Stimulated activated CD4-positive, alpha-beta T cell treated with anti-CD3 and anti-CD28 coated beads, TNF-alpha, amount 100 ng/mL, for 48 hours (primary cell): ENCODE measurements around the gene PEPD.

Experiments used
- DNase-seq, 3 donors: peaks; one replicate each; pipeline ENCODE4 v3.0.0-alpha.2; 2020; ENCODE audit warnings: low read depth in 3 of 3

PEPD gene

GRCh38 chr19:33546656-33547055 lies 25.1 kb upstream of the PEPD start:
- no peak for DNase-seq

DNA sequence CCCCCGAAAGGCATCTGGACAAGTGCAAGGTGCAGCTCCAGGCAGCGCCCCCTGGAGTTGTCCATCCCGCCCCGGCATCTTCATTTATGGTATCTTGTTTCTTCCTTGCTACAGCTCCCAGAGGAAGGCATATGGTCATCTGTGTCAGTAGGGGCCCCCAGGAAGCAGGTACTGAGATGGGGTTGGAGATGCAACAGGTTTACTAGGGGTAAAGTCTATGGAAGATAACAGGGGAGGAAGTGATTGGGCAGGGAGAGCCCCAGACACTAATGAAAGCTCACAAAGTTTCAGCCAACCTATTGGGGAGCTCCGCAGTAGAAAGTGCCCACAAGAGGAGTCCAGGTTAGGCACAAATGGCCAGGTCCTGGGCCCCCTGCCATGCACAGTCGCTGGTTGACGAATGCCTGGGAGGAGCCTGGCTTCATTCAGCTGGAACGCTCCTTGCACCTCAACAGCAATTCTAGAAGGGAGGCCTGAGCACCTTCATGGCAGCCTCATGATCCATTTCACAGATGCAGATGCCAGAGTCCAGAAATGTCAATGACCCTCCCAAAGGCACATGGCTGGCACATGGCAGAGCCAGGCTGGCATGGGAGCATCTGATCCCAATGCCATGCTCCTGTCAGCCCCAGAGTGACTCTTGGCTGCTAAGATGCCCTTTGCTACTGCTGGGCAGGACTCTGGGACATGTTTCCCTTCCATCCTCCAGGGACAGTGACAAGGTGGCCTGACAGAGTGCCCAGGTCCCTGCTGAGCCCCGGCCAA lies 23.8 kb upstream of the PEPD start:
- DNase-seq = no peak

DNA sequence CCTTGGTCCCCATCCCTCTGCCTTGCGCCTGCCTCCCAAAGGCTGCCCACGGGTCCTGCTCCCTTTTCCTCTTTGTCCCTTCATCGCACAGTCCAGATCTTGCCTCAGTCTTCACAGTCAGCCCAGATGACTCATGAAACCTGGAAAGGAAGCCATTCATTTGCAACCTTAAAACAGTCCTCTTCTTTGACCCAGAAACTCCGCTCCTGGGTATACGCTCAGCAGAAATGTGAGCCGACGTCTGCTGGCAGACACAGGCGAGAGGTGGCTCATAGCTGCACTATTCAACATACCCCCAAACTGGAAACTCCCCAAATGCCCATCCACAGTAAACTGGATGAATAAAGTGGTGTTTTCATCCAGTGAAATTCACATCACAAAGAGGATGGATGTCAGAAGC lies 13.6 kb upstream of the PEPD start:
- DNase-seq = no peak

- DNase-seq = no peak
Observed at GRCh38 chr19:33532859-33533460, 11.4 kb upstream of the PEPD start.

DNA sequence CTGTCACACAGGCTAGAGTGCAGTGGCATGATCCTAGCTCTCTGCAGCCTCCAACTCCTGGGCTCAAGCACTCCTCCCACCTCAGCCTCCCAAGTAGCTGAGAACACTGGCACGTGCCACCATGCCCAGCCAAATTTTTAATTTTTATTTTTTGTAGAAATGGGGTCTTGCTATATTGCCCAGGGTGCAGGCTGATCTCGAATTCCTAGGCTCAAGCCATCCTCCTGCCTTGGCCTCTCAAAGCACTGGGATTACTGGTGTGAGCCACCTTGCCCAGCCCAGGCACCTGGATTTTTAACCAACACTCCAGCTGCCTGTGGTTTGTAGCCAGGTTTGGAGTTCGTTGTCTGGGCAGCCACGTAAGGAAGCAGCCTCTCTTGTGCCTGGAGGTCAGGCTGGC lies 9.3 kb upstream of the PEPD start:
- no peak for DNase-seq

GRCh38 chr19:33530296-33530695 lies 8.7 kb upstream of the PEPD start:
- DNase-seq = no peak

- DNase-seq = no peak
Observed at GRCh38 chr19:33529094-33529676, 7.6 kb upstream of the PEPD start.

- DNase-seq = no peak
Observed at GRCh38 chr19:33528404-33528803, 6.8 kb upstream of the PEPD start.

- DNase-seq = no peak
Observed at GRCh38 chr19:33527125-33527524, 5.5 kb upstream of the PEPD start.

DNA sequence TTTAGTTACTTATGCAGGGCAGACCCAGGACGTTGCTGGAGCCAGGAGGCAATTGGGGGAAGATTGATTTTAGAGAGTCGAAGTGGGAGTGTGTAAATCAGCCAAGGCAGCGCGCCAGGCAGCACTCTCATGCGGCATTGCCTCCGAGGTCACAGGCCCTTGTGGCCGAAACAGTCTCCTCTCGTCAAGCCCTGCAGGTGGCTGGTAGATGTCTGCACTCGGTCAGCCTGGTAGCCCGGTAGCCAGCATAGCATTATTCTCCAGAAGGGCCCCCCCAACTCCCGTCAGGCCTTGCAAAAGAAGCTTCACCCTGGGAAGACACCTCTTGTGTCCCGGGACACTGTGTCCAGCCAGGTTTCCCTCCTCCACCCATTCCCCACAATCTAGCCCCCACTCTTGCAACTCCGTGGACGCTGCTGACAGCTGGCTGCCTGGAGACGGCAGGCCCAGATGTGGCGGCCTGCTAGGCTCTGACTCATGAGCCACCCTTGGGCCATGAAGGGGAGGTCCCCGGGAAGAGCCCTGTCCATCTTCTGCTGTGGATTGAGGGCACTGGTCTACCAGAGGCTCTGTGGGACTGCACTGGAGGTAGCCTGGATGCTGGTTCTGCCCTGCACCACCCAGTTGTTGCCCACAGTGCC lies 2.6 kb upstream of the PEPD start:
- no peak for DNase-seq

GRCh38 chr19:33523167-33523566 lies 1.6 kb upstream of the PEPD start:
- DNase-seq = no peak

DNA sequence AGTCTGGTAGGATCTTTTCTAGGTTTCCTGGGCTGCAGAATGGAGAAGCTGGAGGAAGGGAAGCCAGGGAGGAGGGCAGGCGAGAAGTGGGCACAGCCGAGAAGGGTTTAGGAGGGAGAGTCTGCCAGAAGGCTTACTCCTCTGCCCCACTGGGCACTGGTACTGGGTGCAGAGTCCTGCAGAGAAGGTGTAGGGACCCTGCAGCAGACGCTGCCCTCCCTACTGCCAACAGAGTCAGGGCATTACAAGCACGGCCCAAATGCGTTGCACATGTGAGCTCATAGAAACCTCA lies 726 bp upstream of the PEPD start:
- DNase-seq = no peak

DNA sequence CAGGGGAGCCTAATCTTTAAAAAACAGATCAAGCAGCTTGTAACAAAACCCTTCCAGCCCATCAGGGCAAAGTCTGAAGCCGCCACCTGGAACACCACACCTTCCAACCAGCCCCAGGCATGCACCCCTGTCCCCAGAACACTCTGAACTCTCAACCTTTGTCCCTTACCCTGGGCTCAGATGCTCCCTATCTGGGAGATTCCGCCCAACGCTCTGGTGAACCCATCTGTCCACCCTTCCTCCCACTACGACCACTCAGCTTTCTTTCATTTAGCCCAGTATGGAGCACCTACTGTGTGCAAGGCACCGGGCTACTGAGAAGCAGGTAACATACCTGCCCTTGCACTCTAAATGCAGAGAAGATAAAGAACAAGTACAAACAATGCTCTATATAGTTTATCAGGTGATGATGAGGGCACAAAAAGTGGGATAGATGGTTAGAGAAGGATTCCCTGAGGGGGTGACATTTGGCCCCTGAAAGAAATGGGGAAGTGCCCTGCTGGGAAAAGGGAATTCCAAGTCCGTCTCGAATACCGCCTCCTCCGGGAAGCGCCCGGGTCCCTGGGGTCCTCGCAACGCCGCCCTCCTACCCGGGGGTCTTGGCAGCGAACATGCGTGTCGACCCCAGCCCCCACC lies 629 bp downstream of the PEPD start:
- no peak for DNase-seq

DNA sequence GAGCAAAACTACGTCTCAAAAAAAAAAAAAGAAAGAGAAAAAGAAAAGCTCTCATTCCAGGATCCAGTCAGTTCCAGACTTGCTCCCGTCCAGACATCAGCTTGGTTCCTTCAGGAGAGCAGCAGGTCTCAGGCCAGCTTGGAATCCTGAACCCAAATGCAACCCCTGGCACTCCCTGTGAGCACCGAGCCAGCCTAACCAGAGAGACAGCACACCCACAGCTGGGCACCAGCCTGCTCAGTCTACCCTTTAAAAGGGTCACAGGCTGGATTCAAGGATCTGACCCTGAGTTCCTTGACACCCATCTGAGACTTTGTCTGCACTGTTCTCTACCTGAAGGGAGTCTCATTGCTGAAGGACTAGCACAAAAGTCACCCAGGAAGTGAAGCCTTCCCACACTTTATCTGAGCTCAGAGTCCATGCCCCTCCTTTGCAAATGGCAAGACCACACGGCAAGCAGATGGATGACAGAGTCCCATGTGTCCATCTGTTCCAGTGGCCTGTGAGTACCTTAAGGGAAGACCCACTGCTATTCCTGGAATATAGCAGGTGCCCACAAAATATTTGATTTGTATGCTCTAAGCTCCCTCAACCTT lies 1.4 kb downstream of the PEPD start:
- DNase-seq = no peak

- no peak for DNase-seq
Observed at GRCh38 chr19:33519416-33519815, 2.2 kb downstream of the PEPD start.

DNA sequence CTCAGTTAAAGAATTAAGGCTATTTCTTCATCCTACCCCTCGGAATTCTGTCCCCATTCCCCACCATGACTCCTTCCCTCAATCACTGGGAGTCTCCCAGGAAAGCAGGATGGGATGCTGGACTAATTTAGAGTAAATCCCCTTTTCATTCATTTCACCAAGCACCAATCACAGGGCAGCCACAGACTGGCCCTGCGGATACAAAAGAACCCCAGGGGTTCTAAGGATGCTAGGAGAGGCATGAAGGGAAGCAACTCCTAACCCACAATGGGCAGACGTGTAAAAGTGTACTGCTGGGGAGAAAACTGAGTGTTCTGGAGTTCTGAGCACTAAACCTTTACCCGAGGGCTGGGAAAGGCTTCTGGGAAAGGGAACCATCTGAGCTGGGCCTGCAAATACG lies 3.0 kb downstream of the PEPD start:
- no peak for DNase-seq

- no peak for DNase-seq
Observed at GRCh38 chr19:33517922-33518321, 3.7 kb downstream of the PEPD start.

DNA sequence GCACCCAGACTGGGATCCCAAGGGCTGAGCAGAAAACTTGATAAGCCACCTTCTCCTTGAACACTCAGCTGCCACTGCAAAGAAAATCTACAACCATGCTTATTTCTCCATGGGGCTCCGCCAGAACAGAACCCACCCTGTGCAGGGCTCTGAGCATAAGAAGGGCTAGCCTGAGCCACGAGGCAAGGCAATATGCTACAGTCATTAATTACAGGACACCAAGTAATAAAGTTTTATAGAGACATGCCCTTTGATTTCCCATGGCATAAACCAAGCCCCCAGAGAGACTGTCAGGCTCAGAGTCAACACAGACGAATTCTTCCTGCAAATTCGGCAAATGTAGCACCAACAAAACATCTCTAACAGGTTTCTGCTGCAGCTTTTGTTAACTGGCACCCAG lies 5.7 kb downstream of the PEPD start:
- no peak for DNase-seq

- no peak for DNase-seq
Observed at GRCh38 chr19:33514885-33515551, 6.6 kb downstream of the PEPD start.

- no peak for DNase-seq
Observed at GRCh38 chr19:33513424-33513823, 8.2 kb downstream of the PEPD start.

DNA sequence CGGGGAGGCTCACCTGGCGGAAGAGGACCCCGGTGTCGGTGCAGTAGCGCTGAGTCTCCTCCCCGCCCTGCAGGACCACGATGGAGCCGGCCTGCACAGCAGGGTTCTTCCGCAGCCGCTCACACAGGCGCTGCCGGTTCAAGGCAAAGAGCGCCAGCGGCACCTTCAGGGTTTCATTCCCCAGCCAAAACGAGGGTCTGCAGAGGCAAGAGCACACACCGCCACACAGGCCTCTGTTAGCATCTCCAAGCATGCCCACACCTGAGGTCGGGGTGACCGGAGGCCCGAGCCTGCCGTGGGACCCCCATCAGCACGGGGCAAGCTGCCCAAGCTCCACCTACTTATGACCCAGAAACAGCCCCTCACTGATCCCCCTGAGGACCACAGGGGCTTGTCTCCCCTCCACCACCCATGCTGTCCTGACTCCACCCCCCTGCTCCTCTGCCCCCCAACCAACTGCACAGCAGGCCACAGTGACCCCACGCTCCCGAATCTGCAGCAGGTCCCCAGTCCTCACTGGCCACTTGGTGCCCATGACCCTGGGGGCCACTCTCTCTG lies 8.9 kb downstream of the PEPD start:
- no peak for DNase-seq
